Small intestine (tissue), 7 donors: Measurements from ENCODE around the gene RNF207. TPM values are rescaled to one million over a fixed set of nuclear protein-coding genes. Genes with fewer than 3 reads are reported as not detected.

Source experiments
- DNase-seq, 2 donors: peaks; one replicate each; pipeline versions ENCODE4 v3.0.0 to v3.0.0-alpha.2; 2013
- FAIRE-seq: peaks from 2 replicates; lab custom pipeline; 2012; peaks lifted over from hg19 to GRCh38; lab: Jason Lieb, UNC
- H3K27ac ChIP-seq, 3 donors: one replicate each; pipeline ENCODE4 v1.5.1; 2013; ENCODE audit warnings: low read length in 2 of 3, mild to moderate bottlenecking in 2 of 3, control low read depth in 1 of 3, inconsistent platforms in 1 of 3, low read depth in 1 of 3, moderate library complexity in 1 of 3
- H3K27me3 ChIP-seq, 3 donors: one replicate each; pipeline ENCODE4 v1.6.1; 2013; ENCODE audit warnings: low read length in 3 of 3, inconsistent platforms in 1 of 3; ENCODE audit not compliant: control insufficient read depth in 3 of 3, insufficient read depth in 3 of 3
- H3K36me3 ChIP-seq, 3 donors: one replicate each; pipeline ENCODE4 v1.6.1; 2013; ENCODE audit warnings: low read length in 3 of 3, inconsistent platforms in 1 of 3, low read depth in 1 of 3, mild to moderate bottlenecking in 1 of 3, moderate library complexity in 1 of 3; ENCODE audit not compliant: control insufficient read depth in 3 of 3, insufficient read depth in 2 of 3
- H3K4me1 ChIP-seq, 3 donors: one replicate each; pipeline ENCODE4 v1.6.1; 2013; ENCODE audit warnings: low read length in 2 of 3, inconsistent platforms in 1 of 3, low read depth in 1 of 3, mild to moderate bottlenecking in 1 of 3, moderate library complexity in 1 of 3; ENCODE audit not compliant: control insufficient read depth in 3 of 3, insufficient read depth in 2 of 3
- H3K4me3 ChIP-seq, 3 donors: one replicate each; pipeline ENCODE4 v1.5.1; 2013; ENCODE audit warnings: low read length in 3 of 3, control low read depth in 1 of 3, inconsistent platforms in 1 of 3, low read depth in 1 of 3, mild to moderate bottlenecking in 1 of 3, moderate library complexity in 1 of 3
- H3K9me3 ChIP-seq, 2 donors: one replicate each; pipeline ENCODE4 v1.6.1; 2013; ENCODE audit warnings: low read depth in 1 of 2, low read length in 1 of 2; ENCODE audit not compliant: control insufficient read depth in 2 of 2, insufficient read depth in 1 of 2
- WGBS, 3 donors: extraction: QIAGEN DNeasy Blood & Tissue Kit; methylation state at CpG; one replicate each; pipeline ENCODE4 v1.1.7; 2013; 5-methylcytosine and 5-hydroxymethylcytosine counted together
- polyA plus RNA-seq, 4 donors: library from polyadenylated mRNA; stranded (reverse) in 3 of 4; unstranded in 1 of 4; fragments of 200-250 nt in 3 of 4; fragments of 120-200 nt in 1 of 4; gene quantifications; one replicate each; pipeline versions ENCODE4 v1.2.1 to v1.2.3, GENCODE V29; 2013
- donor health status: healthy with polysubstance abuse.
- donor health status: control.
- donor health status: control.
- donor health status: Bipolar disorder and iron deficiency.
- donor health status: healthy.

RNF207 gene
- polyA plus RNA-seq, 4 donors = 5.1 to 40.0 (median 17.6) TPM

GRCh38 chr1:6163973-6164617, 41.8 kb upstream of the RNF207 start:
- no peak for DNase-seq
- Histone ChIP-seq H3K4me1 (no peaks in the 10 kb centered on the region), H3K27me3 (peaks cover 0 to 3% (median 2%) of the 10 kb centered on the region in 3 donors), H3K36me3 (no peaks in the 10 kb centered on the region), H3K4me3 (no peak overlapping the region), H3K9me3 (no peaks in the 10 kb centered on the region), H3K27ac (no peak overlapping the region)
- 67 to 72% (median 68%) methylated on average over 19 of the region's 19 CpGs for WGBS, 3 donors
- FAIRE-seq = no peak

GRCh38 chr1:6165027-6165426, 40.9 kb upstream of the RNF207 start:
- H3K9me3 ChIP-seq = no peaks in the 10 kb centered on the region
- H3K27ac ChIP-seq = no peak overlapping the region
- H3K36me3 ChIP-seq = no peaks in the 10 kb centered on the region
- no peak overlapping the region for H3K4me3 ChIP-seq
- peaks cover 0 to 3% (median 0%) of the 10 kb centered on the region in 3 donors for H3K27me3 ChIP-seq
- WGBS, 3 donors = 63 to 66% (median 64%) methylated on average over 7 of the region's 7 CpGs
- DNase-seq (no peak), FAIRE-seq (no peak)
- no peaks in the 10 kb centered on the region for H3K4me1 ChIP-seq

DNA sequence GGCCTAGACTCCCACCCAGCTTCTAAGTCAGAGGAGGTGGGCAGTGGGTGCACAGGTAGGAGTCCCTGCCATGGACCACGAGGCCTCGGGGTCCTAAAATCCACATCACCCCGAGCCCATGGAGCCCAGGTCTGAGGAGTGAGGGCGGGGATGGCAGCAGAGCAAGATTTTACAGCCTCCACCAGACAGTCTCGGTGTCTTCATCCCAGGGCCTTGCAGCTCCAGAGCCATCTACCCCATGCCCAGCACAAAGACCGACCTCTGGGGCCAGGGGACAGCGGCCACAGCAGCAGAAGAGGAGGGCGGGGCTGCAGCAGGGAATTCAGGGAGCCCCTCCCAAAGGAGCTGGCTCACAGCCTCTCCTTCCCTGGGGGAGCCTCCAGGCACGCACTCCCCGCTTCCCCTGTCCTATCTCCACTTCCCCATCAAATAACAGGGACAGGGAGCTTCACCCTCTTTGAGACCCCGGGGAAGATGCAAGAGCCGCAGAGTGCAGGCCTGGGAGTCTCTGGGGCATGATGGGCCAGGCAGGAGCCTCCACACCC, 40.4 kb upstream of the RNF207 start:
- Histone ChIP-seq H3K27ac (no peak overlapping the region), H3K9me3 (no peaks in the 10 kb centered on the region), H3K4me3 (no peak overlapping the region), H3K36me3 (no peaks in the 10 kb centered on the region), H3K4me1 (no peaks in the 10 kb centered on the region), H3K27me3 (peaks cover 0 to 3% (median 0%) of the 10 kb centered on the region in 3 donors)
- DNase-seq = no peak
- WGBS, 3 donors = 48 to 71% (median 62%) methylated on average over 9 to 12 of the region's 12 CpGs
- no peak for FAIRE-seq

DNA sequence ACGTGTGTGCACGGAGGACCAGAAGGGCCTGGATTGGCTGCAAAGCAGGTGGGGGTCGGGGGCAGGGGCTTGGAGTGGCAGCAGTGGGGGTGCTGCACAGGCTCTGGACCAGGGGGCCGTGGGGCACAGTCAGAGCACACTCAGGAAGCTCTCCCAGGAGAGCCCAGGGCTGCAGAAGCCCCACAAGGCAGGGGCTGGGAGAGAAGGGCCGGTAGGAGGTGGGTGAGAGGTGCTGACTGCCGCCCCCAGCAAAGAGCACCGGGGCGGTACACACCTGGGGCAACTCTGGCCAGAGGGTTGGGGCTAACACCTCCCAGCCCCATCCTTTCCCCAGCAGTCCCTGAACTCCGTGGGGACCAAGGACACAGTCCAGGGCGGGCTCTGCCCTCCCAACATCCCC, 39.7 kb upstream of the RNF207 start:
- Histone ChIP-seq H3K4me3 (no peak overlapping the region), H3K9me3 (no peaks in the 10 kb centered on the region), H3K27me3 (peaks cover 0 to 3% (median 0%) of the 10 kb centered on the region in 3 donors), H3K36me3 (no peaks in the 10 kb centered on the region), H3K27ac (no peak overlapping the region), H3K4me1 (no peaks in the 10 kb centered on the region)
- DNase-seq (no peak), FAIRE-seq (no peak)
- WGBS, 3 donors = 51 to 60% (median 56%) methylated on average over 9 to 10 of the region's 10 CpGs

GRCh38 chr1:6166655-6167390, 39.1 kb upstream of the RNF207 start:
- no peak overlapping the region for H3K4me3 ChIP-seq
- H3K9me3 ChIP-seq = no peaks in the 10 kb centered on the region
- no peak overlapping the region for H3K27ac ChIP-seq
- no peaks in the 10 kb centered on the region for H3K36me3 ChIP-seq
- H3K27me3 ChIP-seq = no peaks in the 10 kb centered on the region
- FAIRE-seq (no peak), DNase-seq (no peak)
- no peaks in the 10 kb centered on the region for H3K4me1 ChIP-seq
- 67 to 77% (median 70%) methylated on average over 18 to 19 of the region's 19 CpGs for WGBS, 3 donors

GRCh38 chr1:6167391-6168303, 38.3 kb upstream of the RNF207 start:
- DNase-seq = no peak
- H3K36me3 ChIP-seq = no peaks in the 10 kb centered on the region
- 75 to 78% (median 77%) methylated on average over 34 of the region's 34 CpGs for WGBS, 3 donors
- H3K9me3 ChIP-seq = no peaks in the 10 kb centered on the region
- FAIRE-seq = no peak
- H3K4me1 ChIP-seq = no peaks in the 10 kb centered on the region
- H3K4me3 ChIP-seq = no peak overlapping the region
- no peaks in the 10 kb centered on the region for H3K27me3 ChIP-seq
- no peak overlapping the region for H3K27ac ChIP-seq

- no peaks in the 10 kb centered on the region for H3K27me3 ChIP-seq
- no peak overlapping the region for H3K4me3 ChIP-seq
- WGBS, 3 donors = 63 to 69% (median 66%) methylated on average over 18 of the region's 18 CpGs
- no peaks in the 10 kb centered on the region for H3K4me1 ChIP-seq
- no peak overlapping the region for H3K27ac ChIP-seq
- no peak for DNase-seq
- no peaks in the 10 kb centered on the region for H3K36me3 ChIP-seq
- H3K9me3 ChIP-seq = no peaks in the 10 kb centered on the region
- FAIRE-seq = no peak
Observed at GRCh38 chr1:6168947-6169586, 36.9 kb upstream of the RNF207 start.
